GM21360 (cell line): ENCODE results near the gene C19orf12.

Experiments used
- ATAC-seq: cut with Tn5 transposase; IDR thresholded peaks from one replicate; pipeline ENCODE4 v1.9.1; 2021; ENCODE audit warnings: mild to moderate bottlenecking, moderate library complexity; ENCODE audit not compliant: unreplicated experiment

Gene C19orf12

GRCh38 chr19:29665215-29665825 is 49.7 kb downstream of the C19orf12 start, which contains the start of gene PLEKHF1:
Gene PLEKHF1, plus strand, starts transcription at chr19:29665461. Its CDS starts 8,379 bp downstream, at chr19:29673840.
- peak; percentile 84 for ATAC-seq

DNA sequence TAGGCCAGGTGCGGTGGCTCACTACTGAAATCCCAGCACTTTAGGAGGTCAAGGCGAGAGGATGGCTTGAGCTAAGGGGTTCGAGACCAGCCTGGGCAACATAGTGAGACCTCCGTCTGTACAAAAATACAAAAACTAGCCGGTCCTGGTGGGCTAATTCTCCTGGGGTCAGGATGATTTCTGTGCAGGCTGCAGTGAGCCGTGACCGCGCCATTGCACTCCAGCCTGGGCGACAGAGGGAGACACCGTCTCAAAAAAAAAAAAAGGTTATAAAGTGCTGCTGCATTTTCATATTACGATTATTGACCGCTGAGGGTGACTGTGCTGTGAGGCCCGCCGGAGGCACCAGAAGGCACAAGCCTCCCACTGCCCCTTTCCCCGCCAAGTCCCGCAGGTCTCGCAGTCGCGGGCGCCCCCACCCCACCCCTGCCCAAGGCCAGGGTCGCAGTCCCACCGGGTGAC is 50.3 kb downstream of the C19orf12 start:
- ATAC-seq, result no peak

- ATAC-seq, result no peak
Measured at GRCh38 chr19:29663861-29664752, 51.0 kb downstream of the C19orf12 start.

DNA sequence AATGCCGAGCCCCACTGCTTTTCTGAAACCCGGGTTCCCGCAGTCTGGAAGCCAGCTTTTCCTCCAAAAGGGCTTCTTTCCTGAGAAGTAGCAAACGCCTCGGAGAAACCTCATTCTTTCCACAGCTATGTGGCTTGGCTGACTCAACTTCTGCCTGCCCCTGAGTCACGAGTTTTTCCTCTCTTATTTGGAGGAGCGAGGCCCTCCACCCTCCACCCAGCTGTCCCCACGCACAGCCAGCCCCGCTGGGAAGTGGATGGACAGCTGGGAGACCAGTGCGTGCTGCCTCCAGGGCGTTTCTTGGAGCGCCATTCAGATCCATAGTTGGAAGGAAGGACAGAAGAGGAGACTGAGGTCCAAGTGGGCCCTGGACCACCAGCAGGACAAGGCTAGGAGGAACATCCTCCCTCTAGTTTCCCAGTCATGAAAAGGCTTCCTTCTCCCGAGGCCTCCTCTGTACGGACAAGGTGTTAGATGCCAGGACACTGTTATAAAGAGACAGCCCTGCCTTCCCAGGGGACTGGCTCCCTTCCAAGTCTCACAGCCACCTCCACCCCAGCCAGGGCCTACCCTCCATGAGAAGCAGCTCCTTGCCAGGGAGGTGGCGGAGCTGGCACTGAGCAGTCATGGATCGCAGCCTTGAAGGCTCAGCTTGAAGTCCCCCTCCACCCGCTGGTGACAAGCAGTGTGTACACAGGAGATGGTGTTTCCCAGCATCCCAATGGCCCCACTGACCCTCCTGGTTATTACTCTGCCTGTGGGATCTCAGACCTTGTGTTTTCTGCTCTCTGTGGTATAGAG is 52.3 kb downstream of the C19orf12 start:
- no peak for ATAC-seq

DNA sequence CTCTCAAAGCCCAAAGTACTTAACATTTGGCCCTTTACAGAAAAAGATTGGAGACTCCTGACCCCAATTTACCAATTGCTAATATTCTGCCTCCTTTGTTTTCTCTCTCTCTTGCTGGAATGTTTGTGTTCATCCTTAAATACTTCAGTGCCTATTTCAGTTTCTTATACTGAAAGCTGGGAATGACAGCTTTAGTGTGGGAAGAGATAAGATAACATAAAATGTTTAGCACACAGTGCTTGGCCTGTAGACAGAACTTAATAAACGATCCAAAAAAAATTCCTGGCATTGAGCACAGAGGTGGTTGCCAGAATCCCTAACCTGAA is 52.8 kb downstream of the C19orf12 start:
- no peak for ATAC-seq

DNA sequence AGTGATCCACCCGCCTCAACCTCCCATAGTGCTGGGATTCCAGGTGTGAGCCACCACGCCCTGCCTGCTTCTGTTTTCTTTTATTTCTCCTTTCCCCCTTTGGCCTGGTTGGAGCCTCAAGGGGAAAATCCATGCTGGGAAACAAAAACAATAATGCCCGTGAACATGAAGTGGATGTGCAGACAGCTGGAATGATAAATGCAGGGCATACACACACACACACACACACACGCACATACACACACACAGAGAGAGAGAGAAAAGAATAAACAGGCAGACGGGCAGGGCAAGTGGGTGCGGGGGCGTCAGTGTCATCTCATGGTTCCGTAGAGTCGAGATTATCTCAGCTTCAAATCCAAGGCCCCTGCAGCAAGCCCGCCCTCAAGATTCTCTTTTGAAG is 54.2 kb downstream of the C19orf12 start:
- ATAC-seq, result no peak

- no peak for ATAC-seq
Measured at GRCh38 chr19:29658221-29658991, 56.7 kb downstream of the C19orf12 start.

DNA sequence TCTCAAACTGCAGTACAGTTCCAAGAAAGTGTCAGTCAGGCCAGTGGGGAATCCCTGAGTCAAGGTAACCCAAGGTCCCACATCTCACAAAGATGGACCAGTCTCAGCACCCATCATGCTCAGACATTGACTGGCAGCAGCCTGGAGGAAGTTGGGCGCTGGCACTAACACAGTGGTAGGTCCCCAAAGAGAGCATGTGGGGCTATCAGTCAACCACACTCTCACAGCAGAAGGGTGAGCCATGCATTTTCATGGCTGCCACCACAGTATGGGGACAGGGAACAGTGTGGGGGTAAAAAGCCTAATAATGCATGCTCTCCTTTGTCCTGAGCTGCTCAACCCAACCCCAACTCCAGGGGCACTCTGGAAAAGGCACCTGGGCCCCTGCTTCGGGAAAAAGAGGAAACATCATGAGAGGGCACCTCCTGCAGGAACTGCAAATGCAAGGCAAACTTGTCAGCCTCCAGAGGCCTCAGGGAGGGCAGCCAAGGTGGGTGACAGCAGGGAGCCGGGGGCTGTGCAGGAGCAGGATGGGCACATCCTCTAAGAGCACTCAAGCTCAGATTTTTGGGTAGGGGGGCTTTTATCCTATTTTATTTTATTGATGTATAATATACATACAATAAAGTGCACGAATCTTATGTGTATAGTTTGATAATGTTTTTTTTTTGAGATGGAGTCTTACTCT is 59.3 kb downstream of the C19orf12 start:
- no peak for ATAC-seq

DNA sequence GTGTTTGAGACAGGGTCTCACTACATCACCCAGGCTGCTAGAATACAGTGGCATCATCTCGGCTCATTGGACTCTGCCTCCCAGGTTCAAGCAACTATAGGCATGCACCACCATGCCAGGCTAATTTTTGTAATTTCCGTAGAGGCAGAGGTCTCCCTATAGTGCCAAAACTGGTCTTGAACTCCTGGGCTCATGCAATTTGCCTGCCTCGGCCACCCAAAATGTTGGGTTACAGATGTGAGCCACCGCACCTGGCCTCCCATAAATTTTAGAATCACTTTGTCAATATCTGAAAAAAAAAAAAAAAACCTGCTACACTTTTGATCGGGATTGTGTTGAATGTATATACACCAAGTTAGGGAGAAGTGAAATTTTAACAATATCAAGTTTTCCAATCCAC is 61.7 kb downstream of the C19orf12 start:
- ATAC-seq, result no peak

- ATAC-seq, result no peak
Measured at GRCh38 chr19:29651622-29652394, 63.3 kb downstream of the C19orf12 start.

- ATAC-seq, result no peak
Measured at GRCh38 chr19:29650772-29651387, 64.2 kb downstream of the C19orf12 start.
